K562 (cell line): ENCODE measurements around the gene CREM. TPM values are rescaled to one million over a fixed set of nuclear protein-coding genes. Genes with fewer than 3 reads are reported as not detected.

Experiments used
- ATAC-seq: fragments of 200-7000 bp; cut with Tn5 transposase; 3 replicates; pipeline ENCODE4 v1.9.1; 2020; ENCODE audit warnings: moderate library complexity
- BruUV-seq: library from RNA; stranded (reverse); fragments of 400-500 nt; replicated peaks from 2 replicates; lab custom pipeline; 2021; lab: Mats Ljungman, UMichigan
- CTCF ChIA-PET: fragments of 300-600 bp; formaldehyde crosslinking; extraction: SDS; loops from one replicate; lab custom pipeline; 2021; ENCODE audit warnings: low intra/inter-chr PET ratio; lab: Yijun Ruan, JAX
- POLR2A ChIA-PET: fragments of 300-600, 350-650 bp; sonication (Branson Sonifier 250); formaldehyde crosslinking; extraction: SDS; loops from one replicate; lab custom pipeline; 2021; ENCODE audit warnings: antibody characterized with exemption, inconsistent platforms; lab: Yijun Ruan, JAX
- DNase-seq, 4 experiments: peaks; one replicate each; pipeline versions ENCODE4 v3.0.0 to v3.0.0-alpha.2; 2011 to 2018; ENCODE audit warnings: low spot score in 3 of 4, mixed read lengths in 3 of 4; ENCODE audit errors: extremely low read depth in 1 of 4
- FAIRE-seq: peaks from 2 replicates; lab custom pipeline; 2011; peaks lifted over from hg19 to GRCh38; lab: Jason Lieb, UNC
- H2AFZ ChIP-seq: 2 replicates; pipeline ENCODE4 v1.6.0; 2011; ENCODE audit warnings: low read depth, low read length, control low read depth, inconsistent platforms
- H3K27ac ChIP-seq: fragments of 200-600 bp; 3 replicates; pipeline ENCODE4 v1.8.0; 2011; ENCODE audit warnings: low read depth, mild to moderate bottlenecking, control low read depth, inconsistent platforms, low read length, moderate library complexity, mixed read lengths; ENCODE audit errors: extremely low read depth
- H3K27me3 ChIP-seq, 2 experiments: fragments of 300-600 bp in 1 of 2; 2 replicates in 1 of 2; 3 replicates in 1 of 2; pipeline versions ENCODE4 v1.6.0 to v1.8.0; 2011; ENCODE audit warnings: inconsistent platforms in 2 of 2, low read length in 2 of 2, mild to moderate bottlenecking in 1 of 2, mixed read lengths in 1 of 2, moderate library complexity in 1 of 2; ENCODE audit not compliant: control insufficient read depth in 2 of 2, insufficient read depth in 2 of 2
- H3K36me3 ChIP-seq: fragments of 300-600 bp; 3 replicates; pipeline ENCODE4 v1.8.0; 2011; ENCODE audit warnings: mild to moderate bottlenecking, low read length, inconsistent platforms; ENCODE audit not compliant: control insufficient read depth, insufficient read depth
- H3K4me1 ChIP-seq, 2 experiments: fragments of 200-600 bp in 1 of 2; replicated peaks in 1 of 2; 2 replicates in 1 of 2; 3 replicates in 1 of 2; pipeline versions ENCODE4 v1.5.1 to v1.8.0; 2011; ENCODE audit warnings: inconsistent platforms in 2 of 2, low read length in 2 of 2, mild to moderate bottlenecking in 1 of 2, mixed read lengths in 1 of 2, moderate library complexity in 1 of 2; ENCODE audit not compliant: control insufficient read depth in 2 of 2, insufficient read depth in 2 of 2
- H3K4me2 ChIP-seq: 2 replicates; pipeline ENCODE4 v1.6.1; 2011; ENCODE audit warnings: low read length, control low read depth, inconsistent platforms, mixed read lengths; ENCODE audit not compliant: insufficient read depth
- H3K4me3 ChIP-seq: fragments of 200-600 bp; sonication (generic), shearing (Covaris generic); 2 replicates; pipeline ENCODE4 v1.5.1; 2016; ENCODE audit warnings: control low read depth, inconsistent platforms
- H3K79me2 ChIP-seq: fragments of 200-600 bp; 3 replicates; pipeline ENCODE4 v1.8.0; 2011; ENCODE audit warnings: low read length, inconsistent platforms; ENCODE audit not compliant: control insufficient read depth, insufficient read depth
- H3K9ac ChIP-seq, 2 experiments: 2 replicates each; pipeline versions ENCODE4 v1.6.0 to v1.6.1; 2011; ENCODE audit warnings: low read depth in 2 of 2, low read length in 2 of 2, control low read depth in 1 of 2, inconsistent platforms in 1 of 2, mild to moderate bottlenecking in 1 of 2, mixed read lengths in 1 of 2; ENCODE audit not compliant: insufficient read depth in 1 of 2
- H3K9me1 ChIP-seq: one replicate; pipeline ENCODE4 v1.6.0; 2011; ENCODE audit warnings: inconsistent platforms, mild to moderate bottlenecking, low read length, moderate library complexity; ENCODE audit not compliant: control insufficient read depth, insufficient read depth
- H3K9me3 ChIP-seq: replicated peaks from 2 replicates; pipeline ENCODE4 v1.5.1; 2011; ENCODE audit warnings: low read depth, low read length, inconsistent platforms; ENCODE audit not compliant: control insufficient read depth, insufficient read depth
- H4K20me1 ChIP-seq: replicated peaks from 2 replicates; pipeline ENCODE4 v1.6.1; 2011; ENCODE audit warnings: low read length, inconsistent platforms, mixed read lengths; ENCODE audit not compliant: control insufficient read depth, insufficient read depth
- ARID1B ChIP-seq: fragments of 450-650 bp; IDR thresholded peaks from 2 replicates; pipeline ENCODE4 v1.6.1; 2016; ENCODE audit warnings: antibody characterized with exemption, mild to moderate bottlenecking, inconsistent platforms
- C11orf30 ChIP-seq: fragments of 450-650 bp; IDR thresholded peaks from 2 replicates; pipeline ENCODE4 v1.6.1; 2016; ENCODE audit warnings: low read depth, mild to moderate bottlenecking
- CBFA2T3 ChIP-seq: fragments of 450-650 bp; IDR thresholded peaks from 2 replicates; pipeline ENCODE4 v1.6.1; 2017
- CTBP1 ChIP-seq: fragments of 450-650 bp; IDR thresholded peaks from 2 replicates; pipeline ENCODE4 v1.6.1; 2016; ENCODE audit warnings: borderline replicate concordance
- DPF2 ChIP-seq: fragments of 450-650 bp; IDR thresholded peaks from 2 replicates; pipeline ENCODE4 v1.6.1; 2016
- EGR1 ChIP-seq: fragments of 450-650 bp; conservative IDR thresholded peaks from 2 replicates; pipeline ENCODE4 v1.6.1; 2017; ENCODE audit warnings: mild to moderate bottlenecking
- ETV5 ChIP-seq: sonication (generic); formaldehyde crosslinking; IDR thresholded peaks from 2 replicates; pipeline ENCODE4 v1.4.0; 2020; ENCODE audit warnings: low read depth, mild to moderate bottlenecking, missing genetic modification reagents
- GTF2F1 ChIP-seq: IDR thresholded peaks from 2 replicates; pipeline ENCODE4 v1.6.1; 2011; ENCODE audit warnings: low read depth, low read length, improper control_type of control experiment
- HDAC1 ChIP-seq, 2 experiments: fragments of 450-650 bp; IDR thresholded peaks; 2 replicates each; pipeline ENCODE4 v1.6.1; 2016 to 2017; ENCODE audit warnings: inconsistent platforms in 1 of 2, mild to moderate bottlenecking in 1 of 2, moderate library complexity in 1 of 2
- HNRNPH1 ChIP-seq: fragments of 200-400 bp; formaldehyde crosslinking; optimal IDR thresholded peaks from 2 replicates; pipeline ENCODE3; 2017; ENCODE audit warnings: low read depth, mild to moderate bottlenecking, low read length, moderate library complexity
- KLF6 ChIP-seq: fragments of 250-450 bp; sonication (Bioruptor Pico); IDR thresholded peaks from 2 replicates; pipeline ENCODE4 v1.4.0; 2020; ENCODE audit warnings: mild to moderate bottlenecking, moderate library complexity, borderline replicate concordance
- MTA1 ChIP-seq: fragments of 450-650 bp; IDR thresholded peaks from 2 replicates; pipeline ENCODE4 v1.6.1; 2017; ENCODE audit warnings: borderline replicate concordance
- NFE2 ChIP-seq: IDR thresholded peaks from 2 replicates; pipeline ENCODE4 v1.6.1; 2014; ENCODE audit warnings: antibody characterized with exemption, low read depth
- PKNOX1 ChIP-seq: fragments of 450-650 bp; IDR thresholded peaks from 2 replicates; pipeline ENCODE4 v1.6.1; 2016
- RAD21 ChIP-seq, 2 experiments: fragments of 250-450 bp in 1 of 2; fragments of 450-650 bp in 1 of 2; sonication (Bioruptor Pico) in 1 of 2; formaldehyde crosslinking in 1 of 2; IDR thresholded peaks in 1 of 2; conservative IDR thresholded peaks in 1 of 2; 2 replicates each; pipeline versions ENCODE4 v1.4.0 to v1.8.0; 2020 to 2022; ENCODE audit warnings: mild to moderate bottlenecking in 2 of 2, moderate library complexity in 1 of 2
- RB1 ChIP-seq: fragments of 450-650 bp; IDR thresholded peaks from 2 replicates; pipeline ENCODE4 v1.6.1; 2017; ENCODE audit warnings: low read depth, mild to moderate bottlenecking
- RNF2 ChIP-seq: sonication (generic); IDR thresholded peaks from 2 replicates; pipeline ENCODE4 v1.6.1; 2016
- SMARCA4 ChIP-seq: fragments of 450-650 bp; IDR thresholded peaks from 2 replicates; pipeline ENCODE4 v1.6.1; 2016
- SUPT5H ChIP-seq: fragments of 450-650 bp; IDR thresholded peaks from 2 replicates; pipeline ENCODE4 v1.6.1; 2016
- ZBED1 ChIP-seq: IDR thresholded peaks from 2 replicates; pipeline ENCODE4 v1.6.1; 2014
- ZNF217 ChIP-seq: sonication (generic); formaldehyde crosslinking; IDR thresholded peaks from 2 replicates; pipeline ENCODE4 v1.8.0; 2022; ENCODE audit warnings: mild to moderate bottlenecking, missing genetic modification reagents
- ZNF316 ChIP-seq: fragments of 450-650 bp; IDR thresholded peaks from 2 replicates; pipeline ENCODE4 v1.6.1; 2016
- WGBS: fragments of 100-300 bp; shearing (Covaris generic); methylation state at CpG from one replicate; pipeline ENCODE4 v1.1.6; 2016; ENCODE audit warnings: low coverage, mixed read lengths; ENCODE audit not compliant: insufficient coverage; ENCODE audit errors: missing lambda C conversion rate; 5-methylcytosine and 5-hydroxymethylcytosine counted together
- in situ Hi-C: fragments of 300-500 bp; cut with MboI; formaldehyde crosslinking; loops from 4 replicates; pipeline ENCODE4 v1.15.0; 2018; ENCODE audit warnings: inconsistent platforms, mixed read lengths
- intact Hi-C: fragments of 100-400 bp; cut with micrococcal nuclease; formaldehyde crosslinking; loops from 2 replicates; pipeline ENCODE4 v1.14.2; 2022
- polyA plus RNA-seq, 8 experiments: library from polyadenylated mRNA; depleted of rRNA in 4 of 8; stranded (reverse) in 5 of 8; unstranded in 3 of 8; fragments of >200 nt; fragmentation: Nextera tagmentation in 2 of 8; fragmentation: Illumina TruSeq in 1 of 8; extraction: Ambion mirVana in 2 of 8; extraction: Trizol in 1 of 8; gene quantifications; 2 replicates each; pipeline versions ENCODE4 v1.2.1 to v1.2.3, GENCODE V29; 2011 to 2014; ENCODE audit warnings: inconsistent platforms in 1 of 8, missing spikeins in 1 of 8
- total RNA-seq, 7 experiments: library from RNA; depleted of rRNA in 6 of 7; stranded (reverse); fragments of >200 nt in 6 of 7; fragmentation: Illumina TruSeq in 2 of 7; extraction: Trizol in 2 of 7; gene quantifications; 2 replicates each; pipeline versions ENCODE4 v1.2.1 to v1.2.3, GENCODE V29; 2011 to 2021; ENCODE audit warnings: low replicate concordance in 1 of 7

Gene CREM
- total and polyA plus RNA-seq, 9 of the 15 experiments (the other 6 are each of a cell fraction or from before 2014, with no cell fraction given): 39.1 to 70.2 (median 48.3) TPM

- in situ Hi-C loops (no loop called here), intact Hi-C loops (no loop called here)
- Histone ChIP-seq H3K79me2 (no peaks in the 10 kb centered on the region), H3K9ac (peak overlapping the region; percentile 17 to 79; a peak in 2 of 4 replicates), H3K4me2 (0 out of 2 replicates have a peak overlapping the region, but pooled peaks have one; percentile 15), H4K20me1 (no peaks in the 10 kb centered on the region), H3K36me3 (no peaks in the 10 kb centered on the region), H3K27ac (peak overlapping the region; percentile 57; the same call in 2 of the 3 replicates), H3K4me3 (no peak overlapping the region), H3K9me3 (no peaks in the 10 kb centered on the region), H3K9me1 (no peaks in the 10 kb centered on the region), H3K27me3 (no peaks in the 10 kb centered on the region), H3K4me1 (peaks cover 0 to 23% of the 10 kb centered on the region in 2 experiments; a peak in 4 of 5 replicates), H2AFZ (peak overlapping the region; percentile 57; the same call in 1 of the 2 replicates)
- FAIRE-seq (peak; percentile 82), DNase-seq (peak in 3 of 4 experiments; percentile 26 to 69 (median 47)), ATAC-seq (peak; percentile 72)
- ChIA-PET CTCF (no interaction called here), POLR2A (interaction anchor here (0.6 to 1.6 kb wide), 4 partner anchors 9 to 644 kb away, joined by 3 to 5 read pairs (median 4); no protein-coding TSS in a partner anchor)
- TF ChIP-seq HNRNPH1 (no peak), HDAC1 (IDR thresholded peaks at IDR 0.05) (peak in 1 of 2 experiments; percentile 36; a peak in 1 of 4 replicates), DPF2 (0 out of 2 replicates have a peak, but pooled peaks have one; percentile 32), CTBP1 (peak; percentile 10; the same call in 1 of the 2 replicates), ARID1B (peak; percentile 28; the same call in 1 of the 2 replicates), SMARCA4 (0 out of 2 replicates have a peak, but pooled peaks have one; percentile 24), RNF2 (no peak), RB1 (no peak), ZNF217 (CRISPR knock-in tag) (no peak), KLF6 (CRISPR knock-in tag) (no peak), CBFA2T3 (peak; percentile 25; the same call in 1 of the 2 replicates), PKNOX1 (peak; percentile 37; the same call in 1 of the 2 replicates), NFE2 (0 out of 2 replicates have a peak, but pooled peaks have one; percentile 16), ETV5 (0 out of 2 replicates have a peak, but pooled peaks have one; percentile 37), SUPT5H (no peak), GTF2F1 (no peak), C11orf30 (peak; percentile 55), EGR1 (peak; percentile 83), ZBED1 (no peak), MTA1 (0 out of 2 replicates have a peak, but pooled peaks have one; percentile 38), ZNF316 (peak; percentile 79), RAD21 (CRISPR knock-in tag; conservative IDR thresholded peaks at IDR 0.05 in 1 of 2, IDR thresholded peaks at IDR 0.05 in 1 of 2) (0 out of 4 replicates have a peak, but pooled peaks of 1 of the 2 experiments have one; percentile 4)
- WGBS: 6% methylated on average over 2 of the region's 2 CpGs
- no TSS peak for BruUV-seq
Measured at GRCh38 chr10:35191523-35191922, 64.9 kb downstream of the CREM start.
